ENCODE data around the gene SEMA5A.

Gene SEMA5A

DNA sequence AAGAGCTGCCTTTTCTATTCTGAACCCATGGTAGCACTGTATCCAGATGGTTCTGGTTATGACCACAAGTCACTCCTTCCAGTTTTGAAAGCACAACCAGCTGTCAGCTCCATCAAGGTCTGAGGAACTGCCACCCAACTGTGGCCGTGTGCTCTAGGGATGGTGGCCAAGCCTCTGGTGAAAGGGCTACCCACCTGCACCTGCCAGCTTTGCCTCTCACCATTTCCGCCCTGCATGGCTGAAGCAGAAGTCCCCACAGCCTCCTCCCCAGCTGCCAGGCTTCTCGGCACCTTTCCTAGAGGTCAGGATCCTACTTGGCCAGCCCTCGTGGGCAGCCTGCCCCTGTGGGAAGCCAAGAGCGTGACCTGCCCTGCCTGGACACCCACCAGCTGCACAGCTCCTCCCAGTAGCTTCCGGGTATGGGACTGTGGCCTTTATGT lies 16.8 kb downstream of the SEMA5A start:
- TF ChIP-seq SUZ12 (IDR thresholded peaks at IDR 0.05; ENCODE audit: extremely low read depth, insufficient read depth, insufficient read length), result no peak
- TF ChIP-seq ZNF274 (IDR thresholded peaks at IDR 0.05; ENCODE audit: low read depth, low read length), result no peak
- no peak for TF ChIP-seq YY1 (IDR thresholded peaks at IDR 0.05; ENCODE audit: insufficient read depth, insufficient read length)
- Histone ChIP-seq H3K4me3 (ENCODE audit: insufficient read length, low read depth) (no peak overlapping the region), H3K36me3 (ENCODE audit: insufficient read depth, insufficient read length, low read length) (no peaks in the 10 kb centered on the region), H3K9ac (ENCODE audit: insufficient read length, low read depth) (no peak overlapping the region), H3K9me3 (ENCODE audit: insufficient read depth, low read length) (no peaks in the 10 kb centered on the region), H3K4me1 (ENCODE audit: insufficient read depth, insufficient read length) (no peaks in the 10 kb centered on the region), H3K27me3 (ENCODE audit: insufficient read depth, insufficient read length) (no peaks in the 10 kb centered on the region)
- DNase-seq (ENCODE audit: low read depth, low spot score), result no peak

DNA sequence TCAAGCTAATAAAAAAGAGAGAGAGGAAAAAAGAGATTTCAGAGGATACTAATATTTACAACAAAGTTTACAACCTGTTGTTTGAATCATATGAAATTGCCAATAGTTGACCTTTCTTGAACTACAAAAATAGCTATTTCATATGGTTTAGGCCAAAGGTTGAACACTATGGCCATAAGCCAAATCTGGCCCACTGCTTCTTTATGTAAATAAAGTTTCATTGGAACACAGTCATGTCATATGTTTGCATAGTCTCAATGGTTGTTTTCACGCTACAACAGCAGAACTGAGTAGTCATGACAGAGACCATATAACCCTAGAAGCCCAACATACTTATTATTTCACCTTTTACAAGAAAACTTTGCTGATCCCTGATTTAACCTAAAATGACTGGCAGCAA lies 20.9 kb downstream of the SEMA5A start:
- no peak for DNase-seq (ENCODE audit: low read depth, low spot score)
- H3K9ac ChIP-seq (ENCODE audit: insufficient read length, low read depth), result no peak overlapping the region
- H3K9me3 ChIP-seq (ENCODE audit: insufficient read depth, low read length), result no peaks in the 10 kb centered on the region
- H3K4me3 ChIP-seq (ENCODE audit: insufficient read length, low read depth), result no peak overlapping the region
- no peaks in the 10 kb centered on the region for H3K4me1 ChIP-seq (ENCODE audit: insufficient read depth, insufficient read length)
- no peaks in the 10 kb centered on the region for H3K36me3 ChIP-seq (ENCODE audit: insufficient read depth, insufficient read length, low read length)
- TF ChIP-seq ZNF274 (IDR thresholded peaks at IDR 0.05; ENCODE audit: low read depth, low read length), result no peak
- TF ChIP-seq SUZ12 (IDR thresholded peaks at IDR 0.05; ENCODE audit: extremely low read depth, insufficient read depth, insufficient read length), result no peak
- TF ChIP-seq YY1 (IDR thresholded peaks at IDR 0.05; ENCODE audit: insufficient read depth, insufficient read length), result no peak
- H3K27me3 ChIP-seq (ENCODE audit: insufficient read depth, insufficient read length), result no peaks in the 10 kb centered on the region

- Histone ChIP-seq H3K27me3 (ENCODE audit: insufficient read depth, insufficient read length) (no peaks in the 10 kb centered on the region), H3K9me3 (ENCODE audit: insufficient read depth, low read length) (no peaks in the 10 kb centered on the region), H3K9ac (ENCODE audit: insufficient read length, low read depth) (no peak overlapping the region), H3K36me3 (ENCODE audit: insufficient read depth, insufficient read length, low read length) (no peaks in the 10 kb centered on the region), H3K4me3 (ENCODE audit: insufficient read length, low read depth) (no peak overlapping the region), H3K4me1 (ENCODE audit: insufficient read depth, insufficient read length) (no peaks in the 10 kb centered on the region)
- TF ChIP-seq ZNF274 (IDR thresholded peaks at IDR 0.05; ENCODE audit: low read depth, low read length), result no peak
- TF ChIP-seq YY1 (IDR thresholded peaks at IDR 0.05; ENCODE audit: insufficient read depth, insufficient read length), result no peak
- no peak for TF ChIP-seq SUZ12 (IDR thresholded peaks at IDR 0.05; ENCODE audit: extremely low read depth, insufficient read depth, insufficient read length)
- DNase-seq (ENCODE audit: low read depth, low spot score), result no peak
Measured at GRCh38 chr5:9523090-9523823, 22.6 kb downstream of the SEMA5A start.

- Histone ChIP-seq H3K9ac (ENCODE audit: insufficient read length, low read depth) (no peak overlapping the region), H3K36me3 (ENCODE audit: insufficient read depth, insufficient read length, low read length) (no peaks in the 10 kb centered on the region), H3K9me3 (ENCODE audit: insufficient read depth, low read length) (no peaks in the 10 kb centered on the region), H3K4me3 (ENCODE audit: insufficient read length, low read depth) (no peak overlapping the region), H3K27me3 (ENCODE audit: insufficient read depth, insufficient read length) (no peaks in the 10 kb centered on the region), H3K4me1 (ENCODE audit: insufficient read depth, insufficient read length) (no peaks in the 10 kb centered on the region)
- TF ChIP-seq ZNF274 (IDR thresholded peaks at IDR 0.05; ENCODE audit: low read depth, low read length), result no peak
- TF ChIP-seq YY1 (IDR thresholded peaks at IDR 0.05; ENCODE audit: insufficient read depth, insufficient read length), result no peak
- DNase-seq (ENCODE audit: low read depth, low spot score), result no peak
Measured at GRCh38 chr5:9519537-9519936, 26.3 kb downstream of the SEMA5A start.

GRCh38 chr5:9516591-9516990 lies 29.3 kb downstream of the SEMA5A start:
- no peak for DNase-seq (ENCODE audit: low read depth, low spot score)
- Histone ChIP-seq H3K4me3 (ENCODE audit: insufficient read length, low read depth) (no peak overlapping the region), H3K9me3 (ENCODE audit: insufficient read depth, low read length) (no peaks in the 10 kb centered on the region), H3K27me3 (ENCODE audit: insufficient read depth, insufficient read length) (no peaks in the 10 kb centered on the region), H3K4me1 (ENCODE audit: insufficient read depth, insufficient read length) (no peaks in the 10 kb centered on the region), H3K9ac (ENCODE audit: insufficient read length, low read depth) (no peak overlapping the region), H3K36me3 (ENCODE audit: insufficient read depth, insufficient read length, low read length) (no peaks in the 10 kb centered on the region)
- no peak for TF ChIP-seq SUZ12 (IDR thresholded peaks at IDR 0.05; ENCODE audit: extremely low read depth, insufficient read depth, insufficient read length)

DNA sequence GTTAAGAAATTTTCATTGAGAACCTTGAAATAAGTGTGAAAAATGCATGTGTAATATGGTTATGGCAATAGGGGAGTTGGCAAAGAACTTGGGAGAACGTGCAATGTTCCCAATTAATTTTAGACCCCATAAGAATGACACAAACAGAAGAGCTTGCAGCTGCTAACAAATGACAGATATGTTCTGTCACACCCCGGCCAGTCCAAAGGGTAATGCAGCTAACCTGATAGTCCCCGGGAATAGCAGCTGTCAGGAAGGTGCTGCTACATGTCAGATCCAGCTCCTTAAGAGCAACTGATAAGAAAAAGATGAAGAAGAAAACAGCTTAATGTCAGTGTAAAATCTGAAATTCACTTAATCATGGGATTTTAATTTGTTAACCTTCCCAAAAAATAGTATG lies 30.4 kb downstream of the SEMA5A start:
- Histone ChIP-seq H3K36me3 (ENCODE audit: insufficient read depth, insufficient read length, low read length) (no peaks in the 10 kb centered on the region), H3K4me3 (ENCODE audit: insufficient read length, low read depth) (no peak overlapping the region), H3K9ac (ENCODE audit: insufficient read length, low read depth) (no peak overlapping the region), H3K27me3 (ENCODE audit: insufficient read depth, insufficient read length) (no peaks in the 10 kb centered on the region), H3K9me3 (ENCODE audit: insufficient read depth, low read length) (no peaks in the 10 kb centered on the region), H3K4me1 (ENCODE audit: insufficient read depth, insufficient read length) (no peaks in the 10 kb centered on the region)
- TF ChIP-seq YY1 (IDR thresholded peaks at IDR 0.05; ENCODE audit: insufficient read depth, insufficient read length) (no peak), SUZ12 (IDR thresholded peaks at IDR 0.05; ENCODE audit: extremely low read depth, insufficient read depth, insufficient read length) (no peak), ZNF274 (IDR thresholded peaks at IDR 0.05; ENCODE audit: low read depth, low read length) (no peak)
- no peak for DNase-seq (ENCODE audit: low read depth, low spot score)

- TF ChIP-seq ZNF274 (IDR thresholded peaks at IDR 0.05; ENCODE audit: low read depth, low read length) (no peak), SUZ12 (IDR thresholded peaks at IDR 0.05; ENCODE audit: extremely low read depth, insufficient read depth, insufficient read length) (no peak), YY1 (IDR thresholded peaks at IDR 0.05; ENCODE audit: insufficient read depth, insufficient read length) (no peak)
- no peaks in the 10 kb centered on the region for H3K36me3 ChIP-seq (ENCODE audit: insufficient read depth, insufficient read length, low read length)
- no peaks in the 10 kb centered on the region for H3K27me3 ChIP-seq (ENCODE audit: insufficient read depth, insufficient read length)
Measured at GRCh38 chr5:9514968-9515367, 30.9 kb downstream of the SEMA5A start.

More at GRCh38 chr5:9514968-9515367, 30.9 kb downstream of the SEMA5A start:
- no peaks in the 10 kb centered on the region for H3K9me3 ChIP-seq (ENCODE audit: insufficient read depth, low read length)
- no peak overlapping the region for H3K9ac ChIP-seq (ENCODE audit: insufficient read length, low read depth)
- H3K4me1 ChIP-seq (ENCODE audit: insufficient read depth, insufficient read length), result no peaks in the 10 kb centered on the region
- no peak for DNase-seq (ENCODE audit: low read depth, low spot score)
- H3K4me3 ChIP-seq (ENCODE audit: insufficient read length, low read depth), result no peak overlapping the region

All from NT2/D1 (cell line).